Measurements from ENCODE around the gene EIF4A3. TPM values are rescaled to one million over a fixed set of nuclear protein-coding genes. Genes with fewer than 3 reads are reported as not detected.

The EIF4A3 gene
- 100 to 1,000 TPM; 105 to 144 TPM for total RNA-seq

DNA sequence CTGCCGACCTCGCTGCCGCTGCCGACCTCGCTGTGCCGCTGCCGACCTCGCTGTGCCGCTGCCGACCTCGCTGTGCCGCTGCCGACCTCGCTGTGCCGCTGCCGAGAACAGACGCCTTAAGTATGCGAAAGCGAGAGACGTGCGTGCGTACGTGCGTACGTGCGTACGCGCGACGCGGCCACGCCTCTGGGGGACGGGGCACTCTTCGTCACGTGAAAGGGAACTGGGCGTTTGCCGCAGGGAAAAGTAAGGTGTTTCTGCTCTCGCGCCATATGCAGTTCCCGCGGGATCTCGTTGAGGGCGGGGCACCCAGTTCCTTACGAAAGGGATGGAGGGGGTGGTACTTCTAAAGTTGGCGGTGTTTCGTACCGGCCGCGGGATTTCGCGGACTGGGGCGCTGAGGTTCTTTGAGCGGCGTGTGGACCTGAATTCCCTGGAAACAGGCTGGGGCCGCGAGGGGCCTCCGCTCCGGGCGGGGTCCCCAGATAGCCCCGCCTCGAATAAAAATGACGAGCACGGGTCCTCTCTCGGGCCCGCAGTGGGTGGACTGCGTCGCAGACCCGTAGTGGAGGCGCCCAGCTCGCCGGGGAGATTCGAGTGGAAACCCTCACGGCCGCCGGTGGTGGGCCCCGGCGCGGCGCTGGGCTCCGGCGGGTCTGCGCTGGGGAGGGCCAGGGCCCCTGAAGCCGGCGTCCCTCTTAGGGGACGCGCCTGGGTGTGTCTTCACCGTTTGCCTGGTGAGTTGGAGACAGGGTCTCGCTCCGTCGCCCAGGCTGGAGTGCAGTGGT, at the start of gene EIF4A3:
EIF4A3 (minus strand) TSS at position 94 of the 788 bp plus-strand sequence. CDS start 167 bp downstream, outside the sequence.
- H3K27ac Mint-ChIP-seq, result peak within 1 kb of the TSS; percentile 78 to 96

DNA sequence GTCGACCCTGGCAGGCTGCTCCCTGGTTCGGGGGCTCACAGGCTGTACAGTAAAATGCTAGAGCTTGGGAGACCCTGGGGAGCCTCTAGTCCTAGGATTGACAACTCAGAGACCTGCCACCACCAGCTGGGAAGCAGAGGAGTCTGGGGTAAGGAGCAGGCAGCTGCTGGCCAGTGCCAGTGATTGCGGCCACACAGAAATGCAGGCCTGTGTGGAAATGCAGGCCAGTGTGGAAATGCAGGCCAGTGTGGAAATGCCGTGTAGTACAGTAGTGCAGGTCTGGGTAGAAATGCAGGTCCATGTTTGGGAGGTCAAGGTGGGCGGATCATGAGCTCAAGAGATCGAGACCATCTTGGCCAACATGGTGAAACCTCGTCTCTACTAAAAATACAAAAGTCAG, 49.7 kb upstream of the EIF4A3 start:
- DNase-seq (ENCODE audit: low spot score in 2 of 2), result no peak
- Mint-ChIP-seq H3K9me3 (no peaks in the 10 kb centered on the region), H3K36me3 (no peaks in the 10 kb centered on the region), H3K27ac (peak overlapping the region in 1 of 2 donors; percentile 34)
- no peak for ATAC-seq

More for the DNA sequence above, at the start of gene EIF4A3:
- DNase-seq (ENCODE audit: low spot score in 2 of 2) (peak; percentile 96 to 98), ATAC-seq (peak; percentile 89 to 95)
- Mint-ChIP-seq H3K36me3 (peaks cover 18 to 29% of the 10 kb centered on the region in 2 donors), H3K9me3 (no peaks in the 10 kb centered on the region)

DNA sequence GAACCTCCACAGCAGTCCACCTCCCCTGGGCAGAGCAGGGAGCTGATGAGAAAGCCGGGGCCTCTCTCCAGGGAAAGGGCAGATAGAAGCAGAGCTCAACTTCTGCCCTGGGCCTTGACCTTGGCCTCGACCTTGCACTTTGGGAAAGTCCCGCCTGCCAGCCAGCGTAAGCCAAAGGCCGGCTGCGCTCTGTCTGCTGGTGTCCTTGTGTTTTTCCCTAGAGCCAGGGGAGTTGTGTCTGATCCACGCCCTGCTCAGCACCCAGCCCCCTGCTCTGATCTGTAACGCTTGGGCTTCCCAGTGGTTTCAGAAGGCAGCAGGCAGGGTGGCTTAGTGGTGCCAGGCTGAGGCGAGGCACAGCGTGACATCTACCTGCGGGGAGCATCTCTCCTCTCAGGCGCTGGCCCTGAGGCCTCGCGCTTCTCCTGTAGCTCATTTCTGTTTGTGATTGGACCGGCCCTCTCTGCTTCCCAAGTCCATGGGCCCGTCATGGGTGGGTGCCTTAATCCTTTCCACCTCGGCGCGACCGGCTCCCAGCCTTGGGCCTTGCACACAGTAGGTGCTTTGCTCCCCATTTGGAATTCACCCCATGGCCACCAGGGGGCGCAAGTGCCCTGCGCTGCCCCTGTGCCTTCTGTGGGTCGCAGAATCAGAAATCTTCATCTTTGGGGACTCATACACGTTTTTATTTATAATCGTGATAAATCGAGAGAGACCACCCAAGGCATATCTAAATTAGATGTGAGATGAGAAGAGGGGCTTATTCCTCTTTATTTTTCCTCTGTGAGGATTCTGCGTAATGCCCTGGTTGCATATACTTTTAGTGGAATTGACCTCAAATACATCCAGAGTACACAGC, 49.0 kb upstream of the EIF4A3 start:
- ATAC-seq (peak; percentile 52 to 79), DNase-seq (ENCODE audit: low spot score in 2 of 2) (peak in 1 of 2 donors; percentile 63)
- Mint-ChIP-seq H3K9me3 (no peaks in the 10 kb centered on the region), H3K27ac (peak overlapping the region; percentile 34 to 87), H3K36me3 (no peaks in the 10 kb centered on the region)

DNA sequence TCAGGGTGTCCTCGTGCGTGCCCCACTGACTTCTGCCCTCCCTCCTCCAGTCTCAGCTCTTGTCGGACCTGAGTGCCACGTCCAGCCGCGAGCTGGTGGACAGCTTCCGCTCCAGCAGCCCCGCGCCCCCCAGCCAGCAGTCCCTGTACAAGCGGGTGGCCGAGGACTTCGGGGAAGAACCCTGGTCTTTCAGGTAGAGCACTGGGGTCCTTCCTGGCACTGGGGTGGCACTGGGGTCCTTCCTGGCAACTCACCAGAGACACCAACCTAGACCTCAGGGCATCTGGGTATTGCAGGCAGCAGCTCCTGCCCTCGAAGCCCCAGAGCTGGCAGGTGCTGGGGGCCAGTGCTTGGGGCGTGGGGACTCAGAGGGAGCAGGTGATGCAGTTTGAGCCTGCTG, 48.2 kb upstream of the EIF4A3 start:
- DNase-seq (ENCODE audit: low spot score in 2 of 2) (no peak), ATAC-seq (no peak)
- no peaks in the 10 kb centered on the region for H3K36me3 Mint-ChIP-seq
- H3K27ac Mint-ChIP-seq, result no peak overlapping the region
- H3K9me3 Mint-ChIP-seq, result no peaks in the 10 kb centered on the region

DNA sequence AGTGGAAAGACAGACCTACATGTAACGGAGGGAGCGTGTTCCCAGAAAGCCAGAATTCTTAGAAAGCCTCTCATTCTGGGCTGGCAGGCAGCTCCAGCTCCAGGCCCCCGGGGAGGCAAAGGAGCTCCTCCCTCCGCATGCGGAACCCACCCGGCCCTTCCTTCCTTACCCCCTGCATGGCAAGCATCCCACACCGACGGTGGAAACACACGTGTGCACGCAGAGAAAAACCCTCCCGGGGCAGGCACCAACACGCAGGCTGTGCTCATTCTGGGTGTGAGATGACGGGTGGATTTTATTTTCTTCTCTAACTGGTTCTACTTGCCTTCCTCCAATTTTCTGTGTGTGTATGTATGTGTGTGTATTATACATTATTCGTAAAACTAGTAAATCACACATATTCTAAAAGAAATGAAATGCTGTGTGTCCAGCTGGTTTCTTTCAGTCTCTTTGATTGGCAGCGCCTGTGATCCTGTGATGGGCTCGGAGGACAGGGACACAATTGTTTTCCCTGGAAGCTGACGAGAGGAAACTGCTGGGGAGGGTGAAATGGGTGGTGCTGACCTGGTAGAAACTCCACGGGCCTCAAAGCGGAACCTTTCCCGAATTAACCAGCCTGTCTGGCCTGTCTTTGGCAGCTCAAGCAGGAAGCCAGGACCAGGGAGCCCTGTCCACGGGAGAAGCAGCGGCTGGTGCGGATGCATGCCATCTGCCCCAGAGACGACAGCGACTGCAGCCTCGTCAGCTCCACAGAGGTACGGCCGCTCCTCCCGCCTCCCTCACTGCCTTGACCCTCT, 45.1 kb upstream of the EIF4A3 start:
- no peaks in the 10 kb centered on the region for H3K36me3 Mint-ChIP-seq
- no peak overlapping the region for H3K27ac Mint-ChIP-seq
- no peak for ATAC-seq
- no peak for DNase-seq (ENCODE audit: low spot score in 2 of 2)
- no peaks in the 10 kb centered on the region for H3K9me3 Mint-ChIP-seq

DNA sequence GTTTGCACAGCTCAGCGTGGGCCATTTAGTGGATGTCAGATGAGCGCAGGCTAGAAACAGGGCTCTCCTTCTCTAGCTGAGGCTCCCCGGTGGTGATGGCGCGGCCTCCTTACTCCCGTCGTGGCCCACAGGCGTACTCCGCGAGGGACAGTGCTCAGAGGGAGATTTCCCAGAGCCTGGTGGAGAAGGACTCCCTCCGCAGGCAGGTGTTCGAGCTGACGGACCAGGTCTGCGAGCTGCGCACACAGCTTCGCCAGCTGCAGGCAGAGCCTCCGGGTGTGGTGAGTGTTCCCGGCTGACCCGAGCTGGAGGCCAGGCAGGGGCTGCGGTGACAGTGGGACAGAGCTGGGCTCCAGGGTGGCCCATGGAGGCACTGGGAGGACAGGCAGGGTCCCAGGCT, 44.3 kb upstream of the EIF4A3 start:
- H3K9me3 Mint-ChIP-seq, result no peaks in the 10 kb centered on the region
- ATAC-seq (no peak), DNase-seq (ENCODE audit: low spot score in 2 of 2) (no peak)
- no peak overlapping the region for H3K27ac Mint-ChIP-seq
- no peaks in the 10 kb centered on the region for H3K36me3 Mint-ChIP-seq

DNA sequence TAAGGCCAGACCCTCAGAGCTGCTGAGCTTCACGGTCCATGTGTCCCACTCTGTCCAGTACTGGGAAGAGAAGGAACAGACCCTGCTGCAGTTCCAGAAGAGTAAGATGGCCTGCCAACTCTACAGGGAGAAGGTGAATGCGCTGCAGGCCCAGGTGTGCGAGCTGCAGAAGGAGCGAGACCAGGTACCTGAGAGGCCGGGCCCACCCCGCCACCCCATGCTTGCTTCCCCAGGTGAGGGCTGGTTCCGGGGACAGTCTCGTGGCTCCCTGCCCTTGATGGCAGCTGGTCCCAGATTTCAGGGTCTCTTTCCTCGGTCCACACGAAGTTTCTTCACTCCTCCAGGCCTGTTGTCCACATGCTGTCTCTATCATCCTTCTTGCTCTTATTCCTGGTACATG, 43.8 kb upstream of the EIF4A3 start:
- DNase-seq (ENCODE audit: low spot score in 2 of 2) (no peak), ATAC-seq (no peak)
- Mint-ChIP-seq H3K36me3 (no peaks in the 10 kb centered on the region), H3K9me3 (no peaks in the 10 kb centered on the region), H3K27ac (no peak overlapping the region)

DNA sequence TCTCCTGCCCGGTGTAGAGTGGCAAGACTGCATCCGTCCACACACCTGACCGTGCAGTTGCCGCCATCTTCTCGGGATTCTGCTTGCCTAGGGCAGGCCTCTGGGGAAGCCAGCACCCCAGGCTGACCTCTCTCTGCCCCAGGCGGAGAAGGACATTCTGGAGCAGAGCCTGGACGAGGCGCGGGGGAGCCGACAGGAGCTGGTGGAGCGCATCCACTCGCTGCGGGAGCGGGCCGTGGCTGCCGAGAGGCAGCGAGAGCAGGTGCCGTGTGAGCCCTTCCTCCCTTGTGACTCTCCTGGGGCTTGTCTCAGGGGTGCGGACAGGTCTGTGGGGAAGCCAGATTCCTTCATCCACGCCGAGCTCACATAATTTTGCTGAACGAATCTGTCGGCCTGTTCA, 42.7 kb upstream of the EIF4A3 start:
- Mint-ChIP-seq H3K9me3 (no peaks in the 10 kb centered on the region), H3K27ac (no peak overlapping the region), H3K36me3 (no peaks in the 10 kb centered on the region)
- DNase-seq (ENCODE audit: low spot score in 2 of 2) (no peak), ATAC-seq (no peak)

DNA sequence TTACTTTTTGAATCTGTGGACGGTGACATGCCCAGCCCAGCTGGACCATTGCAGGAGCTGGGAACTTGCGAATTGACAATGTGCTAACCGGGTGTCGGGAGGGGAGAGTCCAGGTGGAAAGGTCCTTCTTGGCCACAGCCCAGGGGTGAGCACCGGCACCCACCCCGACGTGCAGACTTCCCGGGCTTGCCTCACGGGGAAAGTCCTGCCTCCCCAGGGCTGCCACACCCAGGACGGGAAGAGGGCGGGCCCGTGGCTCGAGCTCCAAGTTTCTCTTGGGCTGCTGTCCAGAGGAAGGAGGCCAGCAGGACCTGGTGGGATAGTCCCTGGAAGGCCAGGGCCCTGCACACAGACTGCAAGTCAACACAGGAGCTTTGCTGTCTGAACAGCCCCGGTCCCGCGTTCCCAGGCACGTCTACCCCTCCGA, 40.6 kb upstream of the EIF4A3 start:
- no peak overlapping the region for H3K27ac Mint-ChIP-seq
- H3K36me3 Mint-ChIP-seq, result no peaks in the 10 kb centered on the region
- H3K9me3 Mint-ChIP-seq, result no peaks in the 10 kb centered on the region
- DNase-seq (ENCODE audit: low spot score in 2 of 2) (no peak), ATAC-seq (no peak)

DNA sequence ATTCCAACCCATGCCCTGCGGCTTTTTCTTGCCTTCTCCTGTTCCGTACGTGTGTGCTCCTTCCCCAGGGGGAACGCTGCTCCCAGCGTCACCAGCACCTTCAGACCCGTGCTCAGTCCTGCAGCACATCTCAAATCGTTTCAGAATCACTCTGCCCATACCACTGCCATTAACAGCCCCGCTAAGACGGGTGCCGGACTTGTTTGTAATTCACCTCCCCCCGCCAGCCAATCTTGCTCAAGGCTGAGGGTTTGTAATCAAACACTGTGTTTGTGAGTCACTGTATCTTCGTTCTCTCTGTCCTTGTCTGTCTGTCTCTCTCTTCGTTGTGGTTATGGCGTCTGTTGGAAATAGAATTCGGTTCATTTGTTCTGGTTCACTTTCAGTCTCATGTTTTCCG, 40.2 kb upstream of the EIF4A3 start:
- no peak overlapping the region for H3K27ac Mint-ChIP-seq
- H3K9me3 Mint-ChIP-seq, result no peaks in the 10 kb centered on the region
- ATAC-seq (no peak), DNase-seq (ENCODE audit: low spot score in 2 of 2) (no peak)
- no peaks in the 10 kb centered on the region for H3K36me3 Mint-ChIP-seq

DNA sequence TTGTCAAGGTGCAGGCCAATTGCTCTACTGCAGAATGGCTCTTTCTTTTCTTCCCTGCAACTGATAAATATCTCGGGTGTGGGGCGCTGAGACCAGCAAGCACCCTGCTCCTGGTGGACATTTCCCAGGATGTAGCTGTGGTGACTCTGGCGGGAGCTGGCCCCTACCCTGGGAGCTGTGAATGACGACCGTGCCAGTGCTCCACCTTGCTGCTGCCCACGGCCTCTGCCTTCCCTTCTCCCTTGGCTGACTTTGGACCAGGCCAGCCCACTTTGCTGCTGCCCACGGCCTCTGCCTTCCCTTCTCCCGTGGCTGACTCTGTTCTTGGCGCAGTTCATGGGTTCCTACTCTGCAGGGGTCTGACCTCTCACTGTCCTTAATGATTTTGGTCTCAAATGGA, 39.0 kb upstream of the EIF4A3 start:
- H3K9me3 Mint-ChIP-seq, result no peaks in the 10 kb centered on the region
- DNase-seq (ENCODE audit: low spot score in 2 of 2) (no peak), ATAC-seq (no peak)
- H3K27ac Mint-ChIP-seq, result no peak overlapping the region
- no peaks in the 10 kb centered on the region for H3K36me3 Mint-ChIP-seq

DNA sequence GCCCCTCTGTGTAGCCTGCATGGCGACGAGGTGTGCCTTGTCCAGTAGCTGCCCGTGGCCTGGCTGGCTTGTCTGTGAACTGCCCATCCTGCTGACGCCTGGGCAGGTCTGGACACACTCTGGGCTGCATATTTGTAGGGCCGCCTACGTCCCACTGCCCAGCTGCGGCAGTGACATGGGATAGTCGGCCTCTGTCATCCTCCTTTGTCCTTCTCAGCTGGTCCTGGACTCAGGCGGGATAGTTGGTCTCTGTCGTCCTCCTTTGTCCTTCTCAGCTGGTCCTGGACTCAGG, 37.4 kb upstream of the EIF4A3 start:
- Mint-ChIP-seq H3K9me3 (no peaks in the 10 kb centered on the region), H3K36me3 (no peaks in the 10 kb centered on the region), H3K27ac (no peak overlapping the region)
- ATAC-seq, result no peak
- no peak for DNase-seq (ENCODE audit: low spot score in 2 of 2)

DNA sequence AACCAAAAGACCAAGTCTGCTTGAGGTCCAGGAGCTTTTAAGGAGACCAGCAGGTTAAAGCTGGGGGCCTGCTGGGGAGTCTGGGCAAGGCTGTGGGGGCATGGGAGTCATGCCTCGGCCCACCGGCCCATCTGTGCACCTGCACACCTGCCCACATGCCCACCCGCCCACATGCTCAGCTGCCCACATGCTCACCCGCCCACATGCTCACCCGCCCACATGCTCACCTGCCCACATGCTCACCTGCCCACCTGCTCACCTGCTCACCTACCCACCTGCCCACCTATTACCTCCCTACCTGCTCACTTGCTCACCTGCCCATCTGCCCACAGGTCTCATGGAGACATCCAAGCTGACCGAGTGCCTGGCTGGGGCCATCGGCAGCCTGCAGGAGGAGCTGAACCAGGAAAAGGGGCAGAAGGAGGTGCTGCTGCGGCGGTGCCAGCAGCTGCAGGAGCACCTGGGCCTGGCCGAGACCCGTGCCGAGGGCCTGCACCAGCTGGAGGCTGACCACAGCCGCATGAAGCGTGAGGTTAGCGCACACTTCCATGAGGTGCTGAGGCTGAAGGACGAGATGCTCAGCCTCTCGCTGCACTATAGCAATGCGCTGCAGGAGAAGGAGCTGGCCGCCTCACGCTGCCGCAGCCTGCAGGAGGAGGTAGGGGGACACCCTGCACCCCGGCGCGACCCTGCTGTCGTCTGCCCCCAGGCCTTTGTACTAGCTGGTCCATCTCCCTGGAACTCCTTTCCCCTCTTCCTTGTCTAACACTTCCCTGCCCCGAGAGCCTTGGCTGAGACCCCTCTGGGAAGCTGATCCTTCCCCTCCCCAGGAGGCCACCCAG, 36.9 kb upstream of the EIF4A3 start:
- Mint-ChIP-seq H3K36me3 (no peaks in the 10 kb centered on the region), H3K9me3 (no peaks in the 10 kb centered on the region), H3K27ac (no peak overlapping the region)
- ATAC-seq, result no peak
- no peak for DNase-seq (ENCODE audit: low spot score in 2 of 2)

DNA sequence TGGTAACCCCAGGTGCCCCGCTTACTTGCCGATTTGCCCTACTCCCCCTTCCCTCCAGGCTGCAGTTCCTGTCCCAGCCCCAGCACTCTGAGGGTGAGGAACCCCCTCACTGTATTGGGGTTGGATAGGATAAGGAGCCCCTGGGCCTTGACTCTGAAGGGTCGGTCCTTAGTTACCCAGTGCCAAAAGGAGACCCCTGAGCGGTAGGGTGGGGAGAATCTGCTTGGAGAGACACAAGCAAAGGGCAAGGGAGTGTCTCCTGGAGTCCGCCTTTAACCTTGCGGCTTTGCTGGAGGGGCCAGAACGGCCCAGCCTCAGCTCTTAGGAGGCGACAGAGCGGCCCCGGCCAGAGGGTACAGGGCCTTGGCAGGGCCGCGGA, 35.9 kb upstream of the EIF4A3 start:
- H3K36me3 Mint-ChIP-seq, result no peaks in the 10 kb centered on the region
- no peaks in the 10 kb centered on the region for H3K9me3 Mint-ChIP-seq
- H3K27ac Mint-ChIP-seq, result no peak overlapping the region
- ATAC-seq (no peak), DNase-seq (ENCODE audit: low spot score in 2 of 2) (no peak)

DNA sequence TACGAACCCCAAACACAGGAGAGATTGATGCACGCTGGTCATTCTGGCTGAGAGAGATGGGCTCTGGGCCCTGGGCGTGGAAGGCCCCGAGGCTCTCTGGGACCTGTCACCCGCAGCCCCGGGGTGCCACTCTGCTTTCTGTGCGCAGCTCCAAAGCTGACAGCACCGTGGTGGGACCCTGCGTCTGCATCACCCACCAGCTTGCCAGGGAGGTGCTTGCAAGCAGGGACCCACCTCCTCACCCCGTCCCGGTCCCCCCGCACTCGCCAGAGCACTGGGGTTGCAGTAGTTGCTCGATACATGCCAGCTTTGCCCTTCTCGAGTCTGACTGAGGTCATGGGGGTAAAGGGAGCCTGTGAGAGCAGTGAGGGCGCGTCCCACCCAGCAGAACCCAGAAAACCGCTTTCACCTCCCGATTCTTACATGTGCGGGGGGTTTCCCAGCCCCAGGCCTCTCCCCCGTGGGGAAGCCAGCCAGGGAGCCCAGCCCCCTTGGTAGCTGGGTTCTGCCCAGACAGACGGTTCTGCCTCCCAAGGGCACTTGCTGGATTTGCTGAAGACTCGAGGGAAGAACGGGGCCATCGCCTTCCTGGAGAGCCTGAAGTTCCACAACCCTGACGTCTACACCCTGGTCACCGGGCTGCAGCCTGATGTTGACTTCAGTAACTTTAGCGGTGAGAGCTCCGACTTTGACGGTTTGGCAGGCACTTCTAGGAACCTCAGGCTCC, 35.4 kb upstream of the EIF4A3 start:
- H3K36me3 Mint-ChIP-seq, result no peaks in the 10 kb centered on the region
- no peak for ATAC-seq
- DNase-seq (ENCODE audit: low spot score in 2 of 2), result no peak
- H3K27ac Mint-ChIP-seq, result no peak overlapping the region
- H3K9me3 Mint-ChIP-seq, result no peaks in the 10 kb centered on the region

DNA sequence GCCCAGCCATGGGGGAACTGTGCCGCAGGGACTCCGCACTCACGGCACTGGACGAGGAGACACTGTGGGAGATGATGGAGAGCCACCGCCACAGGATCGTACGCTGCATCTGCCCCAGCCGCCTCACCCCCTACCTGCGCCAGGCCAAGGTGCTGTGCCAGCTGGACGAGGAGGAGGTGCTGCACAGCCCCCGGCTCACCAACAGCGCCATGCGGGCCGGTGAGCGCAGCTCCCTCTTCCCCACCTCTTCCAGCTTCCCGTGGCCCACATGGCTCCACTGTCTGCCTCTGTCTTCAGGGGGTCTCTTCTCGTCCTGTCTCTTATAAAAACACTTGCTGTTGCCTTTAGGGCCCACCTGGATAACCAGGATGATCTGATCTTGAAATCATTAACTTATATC, 34.5 kb upstream of the EIF4A3 start:
- Mint-ChIP-seq H3K27ac (no peak overlapping the region), H3K9me3 (no peaks in the 10 kb centered on the region), H3K36me3 (no peaks in the 10 kb centered on the region)
- ATAC-seq (no peak), DNase-seq (ENCODE audit: low spot score in 2 of 2) (no peak)

Data from activated naive CD4-positive, alpha-beta T cell treated with anti-CD3 and anti-CD28 coated beads, Interleukin-2, amount 50 U/mL, for 72 hours (primary cell).